ENCODE data around the gene DUSP9.

DUSP9 gene

GRCh38 chrX:153634236-153634635 lies 12.8 kb upstream of the DUSP9 start:
- no peaks in the 10 kb centered on the region for H3K36me3 ChIP-seq (ENCODE audit: control insufficient read depth in 2 of 2, insufficient read depth in 1 of 2, low read length in 2 of 2)
- POLR2A ChIA-PET: no interaction called here
- no peak overlapping the region for H3K27ac ChIP-seq (ENCODE audit: extremely low read depth, low read depth, low read length)
- no peaks in the 10 kb centered on the region for H3K9me3 ChIP-seq (ENCODE audit: control insufficient read depth, insufficient read depth, low read depth, low read length)
- CTCF ChIA-PET: no interaction called here
- no peak overlapping the region for H3K4me3 ChIP-seq (ENCODE audit: low read depth, low read length)
- TF ChIP-seq OVOL3 (tag by site-specific recombination; IDR thresholded peaks at IDR 0.05): no peak
- TF ChIP-seq ZNF510 (tag by site-specific recombination; IDR thresholded peaks at IDR 0.05; ENCODE audit: insufficient replicate concordance): no peak
- TF ChIP-seq ZBTB21 (tag by site-specific recombination; IDR thresholded peaks at IDR 0.05): no peak
- no peak for TF ChIP-seq ZNF548 (tag by site-specific recombination; IDR thresholded peaks at IDR 0.05)
- TF ChIP-seq ZNF23 (tag by site-specific recombination; IDR thresholded peaks at IDR 0.05; ENCODE audit: borderline replicate concordance): no peak
- TF ChIP-seq KLF9 (tag by site-specific recombination; IDR thresholded peaks at IDR 0.05; ENCODE audit: low read depth): no peak
- no peak for TF ChIP-seq ZFP69B (tag by site-specific recombination; IDR thresholded peaks at IDR 0.05)
- TF ChIP-seq ZNF433 (tag by site-specific recombination; IDR thresholded peaks at IDR 0.05; ENCODE audit: low read depth): no peak
- H3K4me1 ChIP-seq (ENCODE audit: control insufficient read depth, insufficient read depth, low read length): no peaks in the 10 kb centered on the region

- H3K36me3 ChIP-seq (ENCODE audit: control insufficient read depth in 2 of 2, insufficient read depth in 1 of 2, low read length in 2 of 2): no peaks in the 10 kb centered on the region
- H3K4me1 ChIP-seq (ENCODE audit: control insufficient read depth, insufficient read depth, low read length): no peaks in the 10 kb centered on the region
- TF ChIP-seq YY1 (tag by site-specific recombination; IDR thresholded peaks at IDR 0.05) (no peak), TSHZ1 (tag by site-specific recombination; IDR thresholded peaks at IDR 0.05; ENCODE audit: borderline replicate concordance) (no peak), ZNF221 (tag by site-specific recombination; IDR thresholded peaks at IDR 0.05; ENCODE audit: borderline replicate concordance) (no peak), ZNF692 (tag by site-specific recombination; IDR thresholded peaks at IDR 0.05) (no peak), SP3 (tag by site-specific recombination; IDR thresholded peaks at IDR 0.05) (no peak), ZNF362 (tag by site-specific recombination; IDR thresholded peaks at IDR 0.05) (no peak), ZNF214 (tag by site-specific recombination; IDR thresholded peaks at IDR 0.05; ENCODE audit: borderline replicate concordance) (no peak), ZNF488 (tag by site-specific recombination; IDR thresholded peaks at IDR 0.05) (no peak), ZNF529 (tag by site-specific recombination; IDR thresholded peaks at IDR 0.05; ENCODE audit: insufficient replicate concordance) (no peak), ZNF416 (tag by site-specific recombination; IDR thresholded peaks at IDR 0.05) (no peak), ZBTB44 (tag by site-specific recombination; IDR thresholded peaks at IDR 0.05) (no peak), ZIC2 (tag by site-specific recombination; IDR thresholded peaks at IDR 0.05) (no peak)
- CTCF ChIA-PET: interaction anchor here (0.7 to 3.0 kb wide), 5 partner anchors 9 to 80 kb away, joined by 3 to 21 read pairs (median 8); no protein-coding TSS in a partner anchor
- H3K4me3 ChIP-seq (ENCODE audit: low read depth, low read length): no peak overlapping the region
- POLR2A ChIA-PET: interaction anchor here (0.6 kb wide), 1 partner anchor 52 kb away, joined by 6 read pairs; no protein-coding TSS in a partner anchor
- H3K27ac ChIP-seq (ENCODE audit: extremely low read depth, low read depth, low read length): no peak overlapping the region
- H3K9me3 ChIP-seq (ENCODE audit: control insufficient read depth, insufficient read depth, low read depth, low read length): no peaks in the 10 kb centered on the region
These were observed 12.2 kb upstream of the DUSP9 start for GRCh38 chrX:153634832-153635231.

All from HEK293 (cell line).